HG03354 (cell line): ENCODE data around the gene ROCK2.
"Not testable (repeated sequence)": the region's sequence is repeated elsewhere in the genome, so short reads cannot be mapped to it uniquely, and the experiment has no call there.

Experiments used
- ATAC-seq: cut with Tn5 transposase; IDR thresholded peaks from one replicate; pipeline ENCODE4 v1.9.1; 2021; ENCODE audit warnings: mild to moderate bottlenecking; ENCODE audit not compliant: unreplicated experiment, poor library complexity, severe bottlenecking

The ROCK2 gene

DNA sequence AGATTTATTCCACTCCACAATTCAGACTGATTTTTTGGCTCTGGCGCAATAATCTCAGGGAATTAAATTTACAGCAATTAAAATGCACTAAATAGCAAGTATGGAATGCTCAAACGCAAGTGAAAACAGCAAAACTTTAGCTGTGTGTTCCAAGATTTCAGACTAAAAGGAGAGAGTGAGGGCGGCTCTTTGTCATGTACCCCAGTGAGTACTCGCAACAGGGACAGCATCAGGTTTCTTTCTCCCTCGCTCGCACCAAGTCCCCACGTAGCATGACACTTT is 1.1 kb downstream of the ROCK2 start:
- peak; percentile 42 for ATAC-seq

DNA sequence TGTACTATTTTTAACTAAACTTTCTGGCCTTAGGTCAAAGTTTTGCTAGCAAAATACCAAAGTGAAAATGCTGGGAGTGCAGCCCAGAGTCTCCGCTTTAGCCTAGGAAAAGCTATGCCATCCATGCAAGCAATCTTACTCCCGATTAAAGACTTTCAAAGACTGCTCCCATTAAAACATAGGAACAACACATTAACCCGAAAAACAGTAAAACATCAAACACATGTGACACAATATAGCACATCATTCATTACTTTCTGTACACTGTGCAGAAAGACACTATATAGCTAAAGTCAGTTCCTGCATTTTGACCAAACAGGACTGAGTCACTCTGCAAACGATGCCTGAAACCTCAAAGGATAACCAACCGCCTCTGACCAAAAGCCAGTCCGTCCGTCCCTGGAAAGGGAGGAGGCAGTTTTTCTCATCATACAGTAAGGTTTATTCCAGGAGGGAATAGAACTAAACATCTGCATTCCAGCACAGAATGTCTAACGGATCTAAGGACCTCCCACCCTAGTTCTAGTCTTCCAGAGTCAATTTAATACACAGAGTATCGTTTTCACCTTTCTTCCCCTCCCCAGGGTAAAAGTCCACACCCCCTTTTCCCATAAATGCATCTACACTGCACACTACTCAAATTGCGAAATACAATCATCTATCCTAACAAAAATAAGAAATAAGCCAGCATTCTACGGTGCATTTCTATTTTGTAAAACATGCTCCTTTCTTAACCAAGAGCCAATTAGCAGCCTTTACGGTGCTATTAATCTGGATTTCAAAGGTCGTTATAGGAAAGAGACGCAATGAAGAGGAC is 1.7 kb downstream of the ROCK2 start:
- ATAC-seq: no peak

DNA sequence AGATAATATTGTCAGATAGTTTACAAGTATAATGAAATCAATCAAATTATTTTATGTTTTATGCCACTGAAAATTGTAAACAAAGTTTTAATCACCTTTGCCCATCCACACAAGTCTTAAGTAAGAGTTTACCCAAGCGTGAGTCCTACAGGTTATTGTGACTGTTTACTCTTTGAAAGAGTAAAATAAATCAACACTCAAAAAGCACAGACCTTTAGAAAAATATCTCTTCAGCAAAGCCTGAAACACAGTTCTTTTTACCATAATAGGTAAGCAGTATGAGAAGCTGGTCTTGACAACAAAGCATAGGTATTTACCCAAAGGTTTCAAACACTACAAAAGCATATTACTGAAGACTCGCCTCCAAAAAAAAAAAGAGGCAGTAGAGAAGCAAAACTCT is 3.7 kb downstream of the ROCK2 start:
- ATAC-seq: no peak

DNA sequence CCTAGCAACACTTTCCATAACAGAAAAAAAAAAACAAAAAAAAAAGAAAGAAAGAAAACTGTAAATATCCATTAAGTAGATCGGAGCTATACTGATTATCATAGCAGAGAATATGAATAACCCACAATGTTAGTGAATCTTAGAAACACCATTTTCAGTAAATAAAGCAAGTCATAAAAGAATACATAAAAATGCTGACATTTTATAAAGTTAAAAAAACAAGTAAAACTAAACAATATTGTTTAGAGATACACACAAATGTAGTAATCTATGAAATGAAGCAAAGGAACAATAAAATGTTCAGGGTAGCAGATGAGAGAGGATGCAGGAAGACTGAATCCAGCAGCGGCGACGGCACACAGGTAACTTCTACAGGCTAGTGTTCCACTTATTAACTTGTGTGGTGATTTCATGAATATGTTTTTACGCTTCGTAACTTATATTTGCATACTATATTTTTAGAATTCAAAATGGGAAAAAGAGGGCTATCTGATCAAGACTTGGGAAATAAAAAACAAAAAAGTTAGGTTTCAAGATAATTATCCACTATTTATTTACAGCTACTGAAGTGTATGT is 4.8 kb downstream of the ROCK2 start:
- ATAC-seq: no peak

DNA sequence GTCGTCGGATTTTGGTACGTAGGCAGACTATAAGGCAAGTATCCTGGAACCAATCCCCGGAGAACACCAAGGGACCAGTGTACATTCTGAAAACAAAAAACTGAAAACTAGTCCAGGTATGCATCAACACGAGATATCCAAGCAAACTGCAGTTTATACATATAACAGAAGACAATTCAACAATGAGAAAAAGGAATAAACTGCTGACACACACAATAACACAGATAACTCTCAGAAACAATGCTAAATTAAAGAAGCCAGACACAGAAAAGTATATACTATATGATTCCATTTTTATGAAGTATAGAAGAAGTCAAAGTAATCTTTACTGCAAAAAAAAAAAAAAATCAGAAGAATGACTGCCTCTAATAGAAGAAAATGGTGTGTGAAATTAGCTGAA is 5.9 kb downstream of the ROCK2 start:
- ATAC-seq: no peak

DNA sequence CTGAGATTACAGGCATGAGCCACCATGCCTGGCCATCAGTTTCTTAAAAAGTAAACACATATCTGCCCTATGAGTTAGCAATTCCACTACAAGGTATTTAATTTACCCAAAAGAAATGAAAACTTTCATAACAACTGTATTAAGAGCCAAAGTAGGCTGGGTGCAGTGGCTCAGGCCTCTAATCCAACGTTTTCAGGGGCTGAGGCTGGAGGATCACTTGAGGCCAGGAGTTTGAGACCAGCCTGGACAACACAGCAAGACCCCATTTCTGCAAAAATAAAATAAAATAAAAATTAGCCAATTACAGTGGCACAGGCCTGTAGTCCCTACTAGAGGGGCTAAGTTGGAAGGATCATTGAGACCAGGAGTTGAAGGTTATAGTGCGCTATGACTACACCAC is 6.5 kb downstream of the ROCK2 start:
- ATAC-seq: no peak

DNA sequence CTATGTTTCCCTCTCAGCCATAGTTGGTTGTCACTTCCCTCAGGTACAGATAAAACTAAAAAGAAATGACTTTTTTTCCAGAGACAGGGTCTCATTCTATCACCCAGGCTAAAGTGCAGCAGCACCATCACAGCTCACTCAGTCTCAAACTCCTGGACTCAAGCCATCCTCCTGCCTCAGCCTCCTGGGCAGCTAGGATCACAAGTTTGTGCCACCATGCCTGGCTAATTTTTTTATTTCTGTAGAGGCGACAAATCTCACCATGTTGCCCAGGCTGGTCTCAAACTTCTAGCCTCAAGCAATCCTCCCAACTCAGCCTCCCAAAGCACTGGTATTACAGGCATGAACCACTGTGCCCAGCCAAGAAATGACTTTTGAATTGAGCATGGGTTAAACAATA is 8.2 kb downstream of the ROCK2 start:
- no peak for ATAC-seq

DNA sequence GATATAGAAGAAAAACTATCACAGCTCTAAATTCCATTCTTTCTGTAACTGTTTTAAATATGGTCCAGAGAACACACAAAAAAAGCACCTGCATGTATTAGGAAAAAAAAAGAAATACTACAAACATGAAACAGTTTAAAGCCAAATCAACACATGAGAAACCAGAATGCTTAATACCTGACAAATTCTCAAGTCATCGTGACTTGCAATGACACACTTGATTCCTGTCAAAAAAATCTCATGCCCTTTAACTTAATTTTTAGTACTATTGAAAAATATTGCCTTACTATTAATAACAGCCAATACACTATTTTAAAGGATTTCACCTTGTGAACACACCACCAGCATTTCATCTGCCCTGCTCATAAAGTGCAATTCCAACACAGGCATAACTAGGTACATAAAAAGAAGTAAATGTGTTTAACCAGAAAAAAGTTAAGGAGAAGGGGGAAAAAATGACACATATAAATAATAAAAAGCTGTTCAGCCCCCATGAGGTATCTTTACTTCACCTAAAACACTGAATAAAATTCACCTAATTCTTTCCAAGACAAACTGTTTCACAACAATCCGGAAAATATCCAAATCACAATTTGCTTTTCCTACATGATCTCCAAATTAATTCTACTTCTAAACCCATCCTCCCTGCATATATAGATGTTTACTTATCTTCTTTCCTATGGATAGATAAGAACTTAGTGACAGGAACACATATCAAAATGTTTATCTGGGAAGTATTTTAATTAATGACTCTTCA is 10.8 kb downstream of the ROCK2 start:
- no peak for ATAC-seq

DNA sequence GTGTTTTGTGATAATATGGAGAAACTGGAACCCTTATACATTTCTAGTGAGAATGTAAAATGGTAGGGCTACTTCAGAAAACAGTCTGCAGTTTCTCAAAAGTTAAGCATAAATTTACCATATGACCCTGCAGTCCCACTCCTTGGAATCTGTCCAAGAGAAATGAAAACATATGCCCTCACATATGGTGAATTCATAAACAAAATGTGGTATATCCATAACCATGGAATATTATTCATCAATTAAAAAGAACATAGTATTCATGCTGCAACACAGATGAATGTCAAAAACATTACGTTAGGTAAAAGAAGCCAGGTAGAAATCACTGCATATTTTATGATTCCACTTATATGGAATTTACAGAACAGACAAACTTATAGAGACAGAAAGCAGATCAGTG is 11.8 kb downstream of the ROCK2 start:
- no peak for ATAC-seq

DNA sequence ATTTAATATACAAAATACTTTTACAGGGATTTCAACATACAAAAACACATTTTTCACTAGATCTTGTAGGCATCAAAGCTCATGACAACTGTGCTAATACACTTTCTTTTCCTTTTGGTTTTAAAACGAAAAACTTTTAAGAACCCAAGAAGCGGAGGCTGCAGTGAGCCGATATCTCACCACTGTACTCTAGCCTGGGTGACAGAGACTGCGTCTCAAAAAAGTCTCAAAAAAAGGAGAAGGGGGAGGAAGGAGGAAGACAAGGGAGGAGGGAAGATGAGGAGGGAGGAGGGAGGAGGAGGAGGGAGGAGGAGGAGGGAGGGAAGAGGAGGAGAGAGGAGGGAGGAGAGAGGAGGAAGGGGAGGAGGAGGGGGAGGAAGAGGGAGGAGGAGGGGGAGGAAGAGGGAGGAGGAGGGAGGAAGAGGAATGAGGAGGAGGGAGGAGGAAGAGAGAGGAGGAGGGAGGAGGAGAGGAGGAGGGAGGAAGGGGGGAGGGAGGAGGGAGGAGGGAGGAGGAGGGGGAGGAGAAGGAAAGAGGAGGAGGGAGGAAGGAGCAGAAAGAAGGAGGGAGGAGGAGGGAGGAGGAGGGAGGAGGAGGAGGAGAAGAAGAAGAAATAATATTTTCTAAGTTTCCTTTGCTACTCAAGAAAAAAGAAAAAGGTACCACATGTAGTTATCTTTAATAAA is 13.8 kb downstream of the ROCK2 start:
- ATAC-seq: no peak

DNA sequence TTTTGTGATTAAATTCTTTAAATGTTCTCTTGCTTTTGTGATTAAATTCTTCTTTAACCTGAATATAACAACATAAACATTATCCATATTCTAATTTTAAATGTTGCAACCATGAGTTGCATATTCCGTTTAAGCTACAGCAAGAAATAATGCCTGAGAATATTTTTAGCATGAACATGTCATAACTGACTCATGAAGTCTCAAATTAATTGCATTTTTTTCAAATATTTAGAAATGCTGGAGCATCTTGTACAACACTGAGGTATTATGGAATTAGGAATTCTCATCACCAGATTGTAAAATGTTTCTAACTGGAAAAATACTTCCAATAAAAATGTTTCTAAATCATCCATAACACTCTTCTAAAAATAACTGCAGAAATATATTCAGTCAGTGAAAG is 14.7 kb downstream of the ROCK2 start:
- no peak for ATAC-seq

DNA sequence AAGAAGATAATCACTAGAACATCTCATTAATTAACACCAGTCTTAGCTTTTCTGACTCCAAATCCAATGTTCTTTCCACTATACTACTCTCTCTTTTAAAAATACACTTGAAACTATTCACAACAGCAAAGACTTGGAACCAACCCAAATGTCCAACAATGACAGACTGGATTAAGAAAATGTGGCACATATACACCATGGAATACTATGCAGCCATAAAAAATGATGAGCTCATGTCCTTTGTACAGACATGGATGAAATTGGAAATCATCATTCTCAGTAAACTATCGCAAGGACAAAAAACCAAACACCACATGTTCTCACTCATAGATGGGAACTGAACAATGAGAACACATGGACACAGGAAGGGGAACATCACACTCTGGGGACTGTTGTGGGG is 15.9 kb downstream of the ROCK2 start:
- not testable (repeated sequence) for ATAC-seq

DNA sequence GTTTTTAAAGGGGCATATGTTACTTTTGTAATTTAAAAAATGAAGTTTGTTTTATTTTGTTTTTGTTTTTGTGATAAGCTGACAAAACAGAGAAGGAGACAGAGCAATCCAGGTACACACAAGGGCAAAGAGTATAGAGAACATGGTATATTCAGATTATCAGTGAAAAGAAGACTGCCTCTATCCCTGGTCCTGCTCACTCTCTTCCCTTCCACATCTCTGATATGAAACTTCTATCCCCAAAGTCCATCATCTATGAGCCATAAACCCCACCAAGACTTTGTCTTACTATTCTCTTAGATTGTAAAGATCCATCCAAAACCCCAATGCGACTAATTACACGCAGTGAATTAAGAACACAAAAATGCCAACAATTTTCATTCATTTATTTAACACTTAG is 16.6 kb downstream of the ROCK2 start:
- ATAC-seq: no peak

DNA sequence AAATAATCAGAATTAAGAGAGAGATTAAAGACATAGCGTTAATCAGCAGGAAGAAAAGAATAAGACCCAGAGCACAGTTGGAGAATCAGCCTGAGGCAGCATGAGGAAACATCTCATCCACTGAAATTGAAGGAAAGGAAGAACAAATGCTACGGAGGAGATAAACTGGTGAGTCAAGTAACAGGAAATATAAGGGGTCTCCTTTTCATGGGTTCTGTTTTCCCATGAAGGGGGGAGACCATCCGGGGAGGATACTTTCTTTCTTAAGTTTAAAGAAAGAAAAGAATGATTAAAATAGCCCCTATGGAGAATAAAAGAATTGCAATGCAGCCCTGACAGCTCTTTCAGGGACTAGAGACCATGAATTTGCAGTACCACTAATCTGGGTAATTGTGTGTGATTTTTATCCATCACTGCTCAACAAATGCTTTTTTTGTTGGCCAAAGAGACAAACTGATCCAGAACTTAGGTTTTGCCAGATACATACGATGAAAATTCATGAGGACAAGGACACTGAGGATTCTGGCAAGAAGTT is 17.7 kb downstream of the ROCK2 start:
- no peak for ATAC-seq

DNA sequence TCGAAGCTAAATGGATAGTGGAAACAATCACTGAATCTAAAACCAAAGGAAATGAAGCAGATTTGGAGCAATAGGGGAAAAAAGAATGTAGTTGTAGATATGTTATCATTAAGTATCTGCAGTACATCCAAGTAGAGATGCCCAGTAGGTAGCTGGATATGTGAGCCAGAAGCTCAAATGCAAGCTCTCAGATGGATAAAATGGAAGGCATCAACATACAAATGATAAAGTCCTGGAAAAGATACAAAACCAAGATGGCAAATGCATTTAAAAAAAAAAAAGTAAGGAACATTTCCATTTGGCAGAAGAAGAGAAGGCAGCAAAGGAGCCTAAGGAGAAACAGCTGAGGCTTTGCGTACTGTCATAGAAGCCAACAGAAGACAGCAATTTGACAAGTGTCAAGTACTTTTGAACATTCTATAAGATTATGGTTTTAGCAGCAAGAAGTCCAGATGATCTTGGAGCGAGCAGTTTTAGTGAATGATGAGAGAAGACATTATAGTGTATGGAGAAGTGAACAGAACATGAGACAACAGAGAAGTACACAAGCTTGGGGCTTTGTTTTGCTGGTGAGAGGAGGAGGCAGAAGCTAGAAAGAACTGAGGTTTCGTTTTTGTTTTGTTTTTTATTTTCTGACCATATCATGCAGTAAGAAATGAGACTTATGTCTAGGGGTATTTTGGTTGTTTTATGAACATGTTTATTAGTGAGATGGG is 18.3 kb downstream of the ROCK2 start:
- no peak for ATAC-seq

DNA sequence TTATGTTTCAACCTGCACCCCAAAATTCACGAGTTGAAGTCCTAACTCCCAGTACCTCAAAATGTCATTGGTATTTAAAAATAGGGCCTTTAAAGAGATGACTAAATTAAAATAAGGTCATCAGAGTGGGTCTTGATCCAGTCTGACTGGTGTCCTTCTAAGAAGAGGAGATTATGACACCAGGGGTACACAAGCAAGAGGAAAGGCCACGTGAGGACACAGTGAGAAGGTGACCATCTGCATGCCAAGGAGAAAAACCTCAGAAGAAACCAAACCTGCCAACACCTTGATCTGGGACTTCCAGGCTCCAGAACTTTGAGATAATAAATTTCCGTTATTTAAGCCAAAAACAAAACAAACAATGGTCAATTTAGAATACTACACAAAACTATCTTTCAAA is 22.6 kb downstream of the ROCK2 start:
- no peak for ATAC-seq

DNA sequence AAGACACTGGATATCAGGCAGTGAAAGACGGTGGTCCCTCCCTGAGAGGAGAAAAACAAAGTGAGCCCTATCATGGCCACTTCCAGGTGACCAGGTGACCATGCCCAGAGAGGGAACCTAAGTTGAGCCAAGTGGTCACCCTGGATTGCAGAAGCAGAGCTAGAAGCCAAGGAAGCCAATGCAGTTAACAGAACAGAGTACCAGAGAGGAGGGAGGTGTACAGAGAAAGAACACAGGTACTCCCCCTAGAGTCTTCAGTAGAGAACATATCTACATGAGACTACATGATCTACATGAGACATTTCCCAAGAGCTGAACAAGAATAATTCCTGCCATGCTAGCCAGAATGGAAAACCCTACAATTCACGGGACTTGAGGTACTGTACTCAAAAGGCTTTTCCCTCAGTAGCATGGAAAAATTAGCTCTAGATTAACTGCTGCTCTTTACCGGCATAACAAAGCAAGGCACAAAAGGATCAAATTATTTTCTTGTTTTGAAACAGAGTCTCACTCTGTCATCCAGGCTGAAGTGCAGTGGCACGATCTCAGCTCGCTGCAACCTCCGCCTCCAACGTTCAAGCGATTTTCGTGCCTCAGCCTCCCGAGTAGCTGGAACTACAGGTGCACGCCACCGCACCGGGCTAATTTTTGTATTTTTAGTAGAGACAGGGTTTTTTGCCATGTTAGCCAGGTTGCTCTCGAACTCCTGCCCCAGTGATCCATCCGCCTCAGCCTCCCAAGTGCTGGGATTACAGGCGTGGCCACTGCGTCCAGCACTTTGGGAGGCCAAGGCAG is 23.5 kb downstream of the ROCK2 start:
- ATAC-seq: no peak

DNA sequence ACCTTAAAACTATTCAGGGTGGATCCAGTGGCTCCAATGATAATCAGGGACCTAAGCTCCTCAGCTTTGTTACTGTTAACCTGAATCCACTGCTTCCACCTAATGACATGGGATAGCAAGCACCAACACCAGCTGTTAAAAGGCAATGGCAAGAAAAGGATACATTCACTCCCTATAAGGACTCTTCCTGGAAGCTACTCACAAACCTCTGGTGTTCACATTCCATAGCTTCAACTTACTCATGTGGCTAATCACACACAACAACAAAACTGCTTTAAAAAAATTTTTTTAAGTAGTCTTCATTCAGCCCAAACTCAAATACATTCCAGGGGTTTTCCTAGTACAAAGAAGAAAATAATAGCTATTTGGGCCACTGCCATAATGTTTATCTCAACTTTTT is 24.5 kb downstream of the ROCK2 start:
- ATAC-seq: no peak

DNA sequence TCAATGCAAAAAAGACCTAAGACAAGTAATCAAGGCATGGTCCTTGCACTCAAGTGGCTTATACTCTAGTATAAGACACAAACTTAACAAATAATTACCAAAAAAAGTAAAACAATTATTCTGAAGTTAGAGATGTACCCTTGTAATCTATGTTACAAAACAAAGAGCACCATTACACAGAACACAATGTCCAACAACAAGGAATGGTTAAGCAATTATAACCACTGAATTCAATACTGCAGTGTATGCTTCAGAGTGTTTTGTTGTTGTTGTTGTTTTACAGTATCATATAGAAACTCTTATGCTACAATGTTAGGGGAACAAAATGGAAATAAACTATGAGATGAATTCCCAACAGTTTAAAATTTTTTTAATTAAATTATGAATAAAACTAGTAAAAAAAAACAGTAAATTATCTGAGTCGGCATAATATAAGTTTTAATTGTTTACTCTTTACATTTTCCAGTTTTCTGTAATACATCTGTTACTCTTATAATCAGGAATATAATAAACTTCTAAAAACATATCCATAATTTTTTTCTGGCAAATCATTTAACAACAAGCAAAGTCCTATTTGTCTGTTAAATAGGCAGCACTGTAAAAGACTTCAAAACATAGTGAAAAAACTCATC is 29.2 kb downstream of the ROCK2 start:
- no peak for ATAC-seq
